IMR-90 (cell line): Measurements from ENCODE around the gene SP8. TPM values are rescaled to one million over a fixed set of nuclear protein-coding genes. Genes with fewer than 3 reads are reported as not detected.
A peak's percentile ranks its signal among the peaks of the same experiment; 100 is the strongest.

Experiments
- ATAC-seq: fragments of 200-7000 bp; cut with Tn5 transposase; 2 replicates; pipeline ENCODE4 v1.9.1; 2020; ENCODE audit warnings: low read depth, mild to moderate bottlenecking, moderate library complexity
- BruUV-seq: library from RNA; stranded (reverse); fragments of 400-500 nt; replicated peaks from 2 replicates; lab custom pipeline; 2021; lab: Mats Ljungman, UMichigan
- CTCF ChIA-PET: fragments of 300-600 bp; formaldehyde crosslinking; extraction: SDS; loops from one replicate; lab custom pipeline; 2021; ENCODE audit warnings: antibody characterized with exemption; lab: Yijun Ruan, JAX
- POLR2A ChIA-PET: fragments of 300-600 bp; sonication (Branson Sonifier 250); formaldehyde crosslinking; loops from one replicate; lab custom pipeline; 2022; ENCODE audit warnings: antibody characterized with exemption; ENCODE audit not compliant: unreplicated experiment; lab: Charles Lee
- DNase-seq: peaks from one replicate; pipeline ENCODE4 v3.0.0; 2013
- H2AFZ ChIP-seq: replicated peaks from 2 replicates; pipeline ENCODE3; 2013; ENCODE audit warnings: low read length, mild to moderate bottlenecking; ENCODE audit not compliant: poor library complexity
- H2AK5ac ChIP-seq: 2 replicates; pipeline ENCODE4 v1.6.1; 2013; ENCODE audit warnings: low read depth, low read length, inconsistent platforms
- H2AK9ac ChIP-seq: replicated peaks from 2 replicates; pipeline ENCODE3; 2013; ENCODE audit warnings: mild to moderate bottlenecking, low read depth, low read length, moderate library complexity; ENCODE audit not compliant: poor library complexity
- H2BK120ac ChIP-seq: 2 replicates; pipeline ENCODE4 v1.6.1; 2013; ENCODE audit warnings: low read depth, low read length, inconsistent platforms
- H2BK15ac ChIP-seq: 3 replicates; pipeline ENCODE4 v1.6.1; 2013; ENCODE audit warnings: low read depth, low read length, inconsistent platforms
- H2BK20ac ChIP-seq: 2 replicates; pipeline ENCODE4 v1.6.1; 2013; ENCODE audit warnings: low read depth, mild to moderate bottlenecking, inconsistent platforms, low read length, moderate library complexity
- H2BK5ac ChIP-seq: 2 replicates; pipeline ENCODE4 v1.6.1; 2013; ENCODE audit warnings: mild to moderate bottlenecking, low read depth, low read length, inconsistent platforms; ENCODE audit not compliant: poor library complexity, severe bottlenecking
- H3K14ac ChIP-seq: replicated peaks from 2 replicates; pipeline ENCODE4 v1.6.1; 2013; ENCODE audit warnings: low read depth, low read length, inconsistent platforms
- H3K18ac ChIP-seq: 2 replicates; pipeline ENCODE4 v1.6.1; 2013; ENCODE audit warnings: low read depth, low read length, control low read depth
- H3K23ac ChIP-seq: 2 replicates; pipeline ENCODE4 v1.6.1; 2013; ENCODE audit warnings: low read depth, low read length, inconsistent platforms
- H3K27ac ChIP-seq: 2 replicates; pipeline ENCODE4 v1.5.1; 2013; ENCODE audit warnings: mild to moderate bottlenecking, control low read depth, low read length; ENCODE audit not compliant: insufficient read depth
- H3K27me3 ChIP-seq: 2 replicates; pipeline ENCODE4 v1.6.1; 2013; ENCODE audit warnings: low read length; ENCODE audit not compliant: control insufficient read depth, insufficient read depth
- H3K36me3 ChIP-seq: 2 replicates; pipeline ENCODE4 v1.6.1; 2013; ENCODE audit warnings: low read length, mixed read lengths; ENCODE audit not compliant: control insufficient read depth, insufficient read depth
- H3K4ac ChIP-seq: 2 replicates; pipeline ENCODE4 v1.6.1; 2013; ENCODE audit warnings: low read depth, low read length, inconsistent platforms
- H3K4me1 ChIP-seq: 2 replicates; pipeline ENCODE4 v1.6.1; 2013; ENCODE audit warnings: low read length, mixed read lengths; ENCODE audit not compliant: control insufficient read depth, insufficient read depth
- H3K4me2 ChIP-seq: 2 replicates; pipeline ENCODE4 v1.6.1; 2013; ENCODE audit warnings: low read depth, mild to moderate bottlenecking, control low read depth, low read length, moderate library complexity
- H3K4me3 ChIP-seq: 2 replicates; pipeline ENCODE4 v1.5.1; 2013; ENCODE audit warnings: low read depth, mild to moderate bottlenecking, control low read depth, low read length, moderate library complexity; ENCODE audit not compliant: insufficient read depth
- H3K56ac ChIP-seq: 2 replicates; pipeline ENCODE4 v1.6.1; 2013; ENCODE audit warnings: low read length, inconsistent platforms; ENCODE audit not compliant: insufficient read depth; ENCODE audit errors: extremely low read depth
- H3K79me1 ChIP-seq, 2 experiments: 2 replicates each; pipeline ENCODE4 v1.6.1; 2013; ENCODE audit warnings: low read length in 2 of 2, inconsistent platforms in 1 of 2, low read depth in 1 of 2
- H3K9ac ChIP-seq: 2 replicates; pipeline ENCODE4 v1.6.1; 2013; ENCODE audit warnings: low read depth, low read length, control low read depth
- H3K9me1 ChIP-seq: 2 replicates; pipeline ENCODE4 v1.6.1; 2013; ENCODE audit warnings: low read length, inconsistent platforms; ENCODE audit not compliant: insufficient read depth
- H3K9me3 ChIP-seq: 2 replicates; pipeline ENCODE4 v1.6.1; 2013; ENCODE audit warnings: low read length; ENCODE audit not compliant: control insufficient read depth, insufficient read depth
- H4K20me1 ChIP-seq: 2 replicates; pipeline ENCODE4 v1.6.1; 2013; ENCODE audit warnings: low read length, inconsistent platforms; ENCODE audit not compliant: insufficient read depth
- H4K5ac ChIP-seq: 2 replicates; pipeline ENCODE4 v1.6.1; 2013; ENCODE audit warnings: mild to moderate bottlenecking, low read depth, low read length, control low read depth
- H4K8ac ChIP-seq, 2 experiments: 2 replicates each; pipeline ENCODE4 v1.6.1; 2013; ENCODE audit warnings: low read depth in 2 of 2, low read length in 2 of 2, control low read depth in 1 of 2, inconsistent platforms in 1 of 2
- H4K91ac ChIP-seq: 2 replicates; pipeline ENCODE4 v1.6.1; 2013; ENCODE audit warnings: low read depth, low read length, inconsistent platforms; ENCODE audit not compliant: insufficient read depth
- CTCF ChIP-seq: conservative IDR thresholded peaks from 2 replicates; pipeline ENCODE4 v1.5.1; 2012; ENCODE audit warnings: mild to moderate bottlenecking, low read depth, low read length, improper control_type of control experiment
- NFE2L2 ChIP-seq: fragments of 150-350 bp; IDR thresholded peaks from 2 replicates; pipeline ENCODE4 v1.6.1; 2016; ENCODE audit warnings: low read depth, mild to moderate bottlenecking, low read length
- RCOR1 ChIP-seq: IDR thresholded peaks from 2 replicates; pipeline ENCODE4 v1.6.1; 2012; ENCODE audit warnings: mild to moderate bottlenecking, low read length, improper control_type of control experiment; ENCODE audit not compliant: insufficient replicate concordance
- SMC3 ChIP-seq: fragments of 150-350 bp; IDR thresholded peaks from 2 replicates; pipeline ENCODE4 v1.6.1; 2016; ENCODE audit warnings: low read depth, mild to moderate bottlenecking, antibody characterized with exemption, low read length, moderate library complexity
- WGBS, 2 experiments: methylation state at CpG; one replicate each; pipeline versions ENCODE4 v1.1.5 to v1.1.7; 2013; ENCODE audit warnings: missing lambda C conversion rate in 2 of 2; ENCODE audit not compliant: insufficient read length in 1 of 2; ENCODE audit errors: extremely low coverage in 2 of 2; 5-methylcytosine and 5-hydroxymethylcytosine counted together
- dilution Hi-C: fragments of 300-500 bp; cut with HindIII; formaldehyde crosslinking; loops from one replicate; pipeline ENCODE4 v1.14.3; 2018; ENCODE audit warnings: low sequenced_read_pairs; ENCODE audit not compliant: unreplicated experiment
- in situ Hi-C: fragments of 300-500 bp; cut with MboI; formaldehyde crosslinking; loops from 3 replicates; pipeline ENCODE4 v1.14.3; 2019; ENCODE audit warnings: low sequenced_read_pairs, inconsistent platforms, mixed read lengths
- intact Hi-C: fragments of 100-400 bp; cut with micrococcal nuclease; formaldehyde crosslinking; loops from 2 replicates; pipeline ENCODE4 v1.10.0; 2022
- polyA plus RNA-seq, 3 experiments: library from polyadenylated mRNA; depleted of rRNA; stranded (reverse); fragments of >200 nt; gene quantifications; 2 replicates each; pipeline ENCODE4 v1.2.3, GENCODE V29; 2012; ENCODE audit warnings: low replicate concordance in 1 of 3
- total RNA-seq: library from RNA; depleted of rRNA; stranded (reverse); fragments of >200 nt; gene quantifications from 2 replicates; pipeline ENCODE4 v1.2.3, GENCODE V29; 2012

The SP8 gene
- total and polyA plus RNA-seq, 2 of the 4 experiments (the other 2 are of a cell fraction) = not detected

GRCh38 chr7:20784388-20785156 lies 2.1 kb downstream of the SP8 start:
- no peak overlapping the region for H3K4ac ChIP-seq
- no peaks in the 10 kb centered on the region for H4K20me1 ChIP-seq
- H2AK9ac ChIP-seq = no peak overlapping the region
- dilution Hi-C loops (no loop called here), in situ Hi-C loops (no loop called here), intact Hi-C loops (loop anchor here (5.0 kb wide), 1 partner anchor 643 kb away; the partner anchor contains the start of gene SP4)
- no peak overlapping the region for H2AK5ac ChIP-seq
- H3K56ac ChIP-seq = no peak overlapping the region
- H3K9me3 ChIP-seq = peaks cover 6% of the 10 kb centered on the region; the same call in 1 of the 2 replicates
- no peak overlapping the region for H2BK120ac ChIP-seq
- H4K91ac ChIP-seq = no peak overlapping the region
- no peaks in the 10 kb centered on the region for H3K79me1 ChIP-seq
- H4K5ac ChIP-seq = no peak overlapping the region
- peaks cover 58% of the 10 kb centered on the region for H3K27me3 ChIP-seq
- no peak overlapping the region for H3K9ac ChIP-seq
- WGBS, 2 experiments = 3% methylated on average over 64 of the region's 93 CpGs; no CpG with 5 or more reads in 1 of the 2 experiments
- H3K18ac ChIP-seq = no peak overlapping the region
- DNase-seq (no peak), ATAC-seq (no peak)
- no peaks in the 10 kb centered on the region for H3K36me3 ChIP-seq
- H3K4me1 ChIP-seq = peaks cover 3% of the 10 kb centered on the region; the same call in 1 of the 2 replicates
- TF ChIP-seq RCOR1 = no peak
- no peak for TF ChIP-seq SMC3
- TF ChIP-seq NFE2L2 = no peak
- TF ChIP-seq CTCF = peak; percentile 13; the same call in 1 of the 2 replicates
- H2AFZ ChIP-seq = peak overlapping the region; percentile 37
- no peak overlapping the region for H3K4me2 ChIP-seq
- no peak overlapping the region for H2BK20ac ChIP-seq
- H4K8ac ChIP-seq = no peak overlapping the region
- H3K14ac ChIP-seq = no peak overlapping the region
- H3K23ac ChIP-seq = no peak overlapping the region
- H3K9me1 ChIP-seq = no peaks in the 10 kb centered on the region
- H2BK5ac ChIP-seq = no peak overlapping the region
- no peak overlapping the region for H3K27ac ChIP-seq
- no peak overlapping the region for H3K4me3 ChIP-seq
- BruUV-seq = no TSS peak
- CTCF ChIA-PET = no interaction called here
- H2BK15ac ChIP-seq = no peak overlapping the region
- POLR2A ChIA-PET = no interaction called here
